GM10847 (cell line): ENCODE results near the gene F2RL3.

Source experiments
- POLR2A ChIP-seq: IDR thresholded peaks from 2 replicates; pipeline ENCODE4 v1.6.1; 2011; ENCODE audit not compliant: insufficient read length; ENCODE audit errors: extremely low read depth

The F2RL3 gene

DNA sequence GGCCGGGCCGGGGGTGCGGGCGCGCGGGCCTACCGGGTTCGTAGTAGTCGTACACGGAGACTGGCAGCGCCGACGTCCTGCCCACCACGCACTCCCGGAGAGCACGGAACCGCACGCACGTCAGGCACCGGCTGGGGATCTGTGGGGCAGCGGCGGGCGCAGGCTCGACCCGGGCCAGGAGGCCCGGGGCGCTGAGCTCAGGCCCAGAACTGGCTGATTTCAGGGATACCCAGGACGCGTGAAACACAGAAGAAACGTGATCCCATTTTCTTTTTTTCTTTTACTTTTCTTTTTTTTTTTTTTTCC is 9.0 kb downstream of the F2RL3 start:
- TF ChIP-seq POLR2A: no peak

DNA sequence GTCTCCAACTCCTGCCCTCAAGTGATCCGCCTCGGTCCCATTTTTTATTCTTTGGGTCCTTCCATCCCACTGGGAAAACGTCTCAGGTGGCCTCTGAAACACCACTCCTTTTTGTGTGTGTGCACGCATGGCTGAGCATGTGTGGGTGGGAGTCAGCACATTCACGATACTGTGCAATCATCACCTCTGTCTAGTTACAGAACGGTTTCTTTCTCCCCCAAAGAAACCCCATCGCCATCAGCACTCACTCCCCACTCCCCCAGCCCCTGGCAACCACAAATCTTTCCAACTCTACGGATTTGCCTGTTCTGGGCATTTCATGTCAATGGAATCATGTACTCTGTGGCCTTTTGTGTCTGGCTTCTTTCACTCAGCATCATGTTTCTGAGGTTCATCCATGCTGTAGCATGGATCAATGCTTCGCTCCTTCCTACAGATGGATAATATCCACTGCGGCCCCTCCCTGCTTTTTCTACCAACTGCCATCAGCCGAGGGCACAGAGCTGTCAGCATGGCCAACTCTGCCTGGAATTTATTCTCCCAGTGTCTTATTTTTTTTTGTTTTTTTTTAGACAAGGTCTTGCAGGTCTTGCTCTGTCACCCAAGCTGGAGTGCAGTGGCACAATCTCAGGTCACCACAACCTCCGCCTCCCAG is 9.7 kb downstream of the F2RL3 start:
- TF ChIP-seq POLR2A: no peak

DNA sequence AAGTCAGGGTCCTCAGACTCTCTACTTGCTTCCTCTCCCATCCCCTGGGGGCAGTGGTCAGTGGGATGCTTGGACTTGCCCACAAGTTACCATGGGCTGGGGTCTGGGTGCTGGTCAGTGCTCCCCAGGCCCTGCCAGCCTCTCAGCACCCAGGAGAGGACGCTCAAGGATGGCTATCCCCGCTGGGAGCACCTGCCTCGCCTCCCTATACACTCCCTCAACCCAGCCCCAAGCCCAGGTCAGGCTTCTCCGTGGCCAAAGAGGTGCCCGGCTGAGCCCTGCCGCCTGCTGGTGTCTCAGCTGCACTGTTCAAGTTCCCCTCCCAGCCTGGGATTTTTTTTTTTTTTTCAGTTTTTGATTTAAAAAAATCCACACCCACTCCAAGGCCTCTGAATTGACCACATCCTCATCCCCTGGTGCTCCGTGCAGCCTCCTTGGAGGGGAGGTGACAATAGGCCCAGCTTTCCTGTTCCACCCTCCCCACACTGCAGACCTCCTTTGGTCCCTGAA is 10.8 kb downstream of the F2RL3 start:
- TF ChIP-seq POLR2A: no peak

DNA sequence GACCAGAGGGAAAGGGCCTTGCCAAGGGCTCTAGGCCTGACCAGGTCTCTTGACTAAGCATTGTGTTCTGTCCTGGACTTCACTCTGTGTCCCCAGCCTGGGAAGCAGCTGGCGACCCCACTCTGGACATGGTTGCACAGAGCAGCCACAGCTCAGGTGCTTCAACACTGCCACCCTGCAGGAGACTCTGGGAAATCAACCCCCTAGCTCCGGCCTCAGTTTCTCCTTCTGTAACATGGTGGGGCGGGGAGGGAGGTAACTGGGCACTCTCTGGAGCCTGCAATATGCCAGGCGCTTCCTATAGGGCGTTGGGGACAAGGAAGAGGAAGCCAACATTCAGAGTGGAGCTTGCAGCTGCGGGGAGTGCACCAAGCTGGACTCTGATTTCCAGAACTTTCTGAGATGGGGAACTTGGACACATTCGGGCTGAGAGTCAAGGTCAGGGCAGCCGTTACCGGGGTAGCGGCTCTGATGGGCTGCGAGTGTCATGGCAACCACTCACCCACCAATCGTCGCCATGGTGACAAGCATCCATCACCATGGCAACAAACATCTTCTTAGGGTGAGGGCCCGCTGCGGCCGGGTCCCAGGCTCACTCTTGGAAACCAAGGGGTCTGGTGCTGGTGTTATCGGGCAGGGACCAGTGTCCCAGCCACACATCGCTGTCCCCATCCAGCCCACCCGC is 12.8 kb downstream of the F2RL3 start:
- no peak for TF ChIP-seq POLR2A

DNA sequence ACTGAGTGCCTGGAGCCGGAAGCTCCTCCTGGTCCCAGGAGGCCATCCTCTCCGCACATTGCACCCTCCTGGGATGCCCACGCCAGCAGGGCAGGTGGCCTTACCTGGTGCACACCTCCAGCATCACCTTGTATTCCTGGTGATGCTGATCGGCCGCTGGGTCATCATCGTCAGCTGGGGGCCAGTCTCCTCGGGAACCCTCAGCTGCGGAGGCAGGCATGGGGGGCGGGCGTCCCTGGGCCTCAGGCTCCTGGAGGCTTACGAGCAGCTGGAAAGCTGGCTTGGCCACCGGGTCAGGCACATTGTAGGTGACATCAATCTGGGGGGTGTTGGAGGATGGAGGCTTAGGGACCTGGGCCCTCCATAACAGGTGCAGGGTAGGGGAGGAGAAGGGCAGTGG is 13.7 kb downstream of the F2RL3 start:
- no peak for TF ChIP-seq POLR2A

DNA sequence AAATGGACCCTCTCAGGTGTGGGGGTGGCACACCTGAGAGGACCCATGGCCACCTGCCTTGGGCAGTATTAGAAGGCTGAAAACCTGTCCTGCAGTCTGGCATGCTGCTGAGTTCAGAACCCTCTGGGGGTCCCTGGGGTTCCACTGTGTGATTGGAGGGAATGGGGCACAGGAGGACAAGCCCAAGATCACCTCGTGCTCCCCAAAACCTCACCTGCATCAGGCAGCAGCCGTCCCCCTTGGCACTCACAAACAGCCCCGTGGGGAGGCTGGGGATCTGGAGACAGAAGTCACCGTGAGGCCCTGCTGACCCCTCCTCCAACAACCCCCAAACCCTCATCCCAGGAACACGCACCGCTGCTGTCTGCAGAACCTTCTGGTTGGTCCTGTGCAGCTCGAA is 14.5 kb downstream of the F2RL3 start:
- TF ChIP-seq POLR2A: no peak

DNA sequence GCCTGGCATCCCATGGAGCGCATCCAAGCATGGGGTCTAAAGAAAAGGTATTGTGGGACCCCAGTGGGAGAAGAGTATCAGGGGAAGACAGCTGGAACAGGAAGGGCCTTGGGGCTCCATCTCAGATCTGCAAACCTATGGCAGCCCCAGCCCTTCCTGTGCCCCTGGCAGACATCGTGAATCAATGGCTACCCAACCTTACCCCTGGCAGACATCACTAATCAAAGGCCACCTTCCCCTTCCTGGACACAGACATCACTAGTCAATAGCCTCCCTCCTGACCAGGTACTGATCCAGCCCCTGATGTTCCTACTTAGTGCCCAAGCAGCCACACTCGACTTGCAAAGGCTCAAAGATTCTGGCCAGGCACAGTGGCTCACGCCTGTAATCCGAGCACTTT is 15.8 kb downstream of the F2RL3 start:
- no peak for TF ChIP-seq POLR2A

DNA sequence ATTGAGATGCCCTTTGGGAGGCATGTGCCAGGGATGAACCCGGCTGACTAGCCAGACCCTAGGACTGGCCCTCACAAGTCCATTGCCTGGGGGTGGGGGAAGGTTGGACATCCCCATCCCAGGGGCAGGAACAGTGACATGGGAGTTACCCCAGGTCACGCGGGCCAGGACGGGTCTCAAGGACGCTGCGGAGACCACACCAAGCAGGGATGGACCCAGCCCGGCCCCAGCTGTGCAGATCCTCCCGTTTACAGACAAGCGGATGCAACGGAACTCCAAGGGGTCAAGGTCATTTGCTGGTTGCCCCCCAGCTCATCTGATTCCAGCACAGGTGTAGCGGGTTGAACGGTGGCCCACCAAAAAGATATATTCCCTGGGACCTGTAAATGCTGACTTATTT is 20.0 kb downstream of the F2RL3 start:
- no peak for TF ChIP-seq POLR2A

DNA sequence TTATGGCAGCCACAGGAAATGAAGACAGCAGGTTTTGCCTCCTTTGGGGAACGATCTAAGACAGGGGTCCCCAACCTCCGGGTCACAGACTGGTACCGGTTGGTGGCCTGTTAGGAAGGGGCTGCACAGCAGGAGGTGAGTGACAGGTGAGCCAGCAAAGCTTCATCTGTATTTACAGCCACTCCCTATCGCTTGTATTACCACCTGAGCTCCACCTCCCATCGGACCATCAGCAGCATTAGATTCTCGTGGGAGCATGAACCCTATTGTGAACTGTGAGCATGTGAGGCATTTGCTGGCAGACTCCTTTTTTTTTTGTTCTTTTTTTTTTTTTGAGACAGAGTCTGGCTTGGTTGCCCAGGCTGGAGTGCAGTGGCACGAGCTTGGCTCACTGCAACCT is 22.2 kb downstream of the F2RL3 start:
- TF ChIP-seq POLR2A: no peak

DNA sequence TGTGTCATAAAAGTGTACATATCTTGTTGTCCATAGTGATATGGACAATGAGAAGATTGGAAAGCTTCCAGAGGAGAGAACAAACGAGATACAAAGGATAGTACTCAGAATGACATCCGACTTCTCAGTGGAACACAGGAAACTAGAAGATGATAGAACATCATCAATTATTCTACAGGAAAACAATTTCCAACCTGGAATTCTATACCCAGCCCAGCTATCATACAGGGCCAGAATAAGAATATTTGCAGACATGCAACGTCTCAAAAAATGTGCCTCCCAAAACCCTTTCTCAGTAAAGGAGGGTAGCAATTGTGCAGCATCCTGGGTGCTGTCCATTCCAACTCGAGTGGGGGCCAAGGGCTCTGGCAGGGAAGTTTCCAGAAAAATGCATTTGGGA is 24.0 kb downstream of the F2RL3 start:
- TF ChIP-seq POLR2A: no peak

DNA sequence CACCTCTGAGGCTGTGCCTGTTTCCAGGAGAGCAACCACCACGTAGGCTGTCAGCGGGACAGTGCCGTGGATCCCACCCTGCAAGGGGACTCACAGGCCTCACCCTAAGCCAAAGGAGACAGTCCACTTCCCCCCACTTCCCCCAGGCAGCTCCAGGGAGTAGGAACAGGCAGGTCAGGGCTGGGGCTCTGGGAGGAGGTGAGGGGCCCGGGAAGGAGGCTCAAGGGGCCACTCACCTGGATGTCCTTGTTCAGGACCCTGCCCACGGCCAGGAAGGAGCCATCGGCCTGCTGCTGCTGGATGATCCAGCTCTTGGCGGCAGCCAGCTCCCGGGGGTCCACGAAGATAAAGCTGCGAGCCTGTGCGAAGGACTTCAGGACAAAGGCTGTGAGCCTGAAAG is 25.6 kb downstream of the F2RL3 start:
- TF ChIP-seq POLR2A: no peak

DNA sequence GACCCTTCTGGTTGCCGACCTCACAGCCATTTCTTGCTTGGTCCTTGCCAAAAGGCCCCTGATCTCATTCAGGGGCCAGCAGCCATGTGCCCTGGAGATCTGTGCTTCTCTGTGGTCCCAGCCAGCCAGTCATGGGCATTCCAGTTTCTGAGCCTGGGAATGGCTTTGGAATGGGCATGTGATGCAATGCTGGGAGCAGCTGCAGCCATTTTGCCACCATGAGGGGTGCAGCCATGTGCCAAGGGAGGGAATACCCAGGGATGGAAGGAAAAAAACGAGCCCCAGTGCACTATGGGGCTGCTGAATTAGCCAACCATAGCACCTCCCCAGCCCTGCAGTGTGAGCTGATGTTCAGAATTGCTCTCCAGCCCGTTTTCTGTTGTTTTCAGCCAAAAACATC is 26.3 kb downstream of the F2RL3 start:
- no peak for TF ChIP-seq POLR2A

DNA sequence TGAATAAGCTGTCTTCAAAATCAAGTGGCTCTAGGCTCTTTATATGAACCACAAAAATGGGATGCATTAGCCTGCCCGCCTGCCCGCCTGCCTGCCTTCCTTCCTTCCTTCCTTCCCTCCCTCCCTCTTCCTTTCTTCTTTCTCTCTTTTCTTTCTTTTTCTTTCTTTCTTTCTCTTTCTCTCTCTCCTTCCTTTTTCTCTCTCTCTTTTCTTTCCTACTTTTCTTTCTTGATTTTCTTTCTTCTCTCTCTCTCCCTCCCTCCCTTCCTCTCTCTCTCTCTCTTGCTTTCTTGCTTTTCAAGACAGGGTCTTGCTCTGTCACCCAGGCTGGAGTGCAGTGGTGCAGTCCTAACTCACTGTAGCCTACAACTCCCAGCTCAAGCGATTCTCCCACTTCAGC is 26.9 kb downstream of the F2RL3 start:
- TF ChIP-seq POLR2A: no peak

DNA sequence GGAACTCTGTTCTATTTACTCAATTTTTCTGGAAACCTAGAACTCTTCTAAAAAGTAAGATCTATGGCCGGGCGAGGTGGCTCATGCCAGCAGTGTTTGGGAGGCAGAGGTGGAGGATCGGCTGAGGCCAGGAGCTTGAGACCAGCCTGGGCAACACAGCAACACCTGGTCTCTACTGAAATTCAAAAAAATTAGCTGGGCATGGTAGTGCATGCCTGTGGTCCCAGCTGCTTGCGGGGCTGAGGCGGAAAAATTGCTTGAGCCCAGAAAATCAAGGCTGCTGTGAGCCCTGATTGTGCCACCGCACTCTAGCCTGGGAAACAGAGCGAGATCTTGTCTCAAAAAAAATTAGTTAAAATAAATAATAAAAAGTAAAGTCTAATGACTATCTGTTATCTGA is 28.6 kb downstream of the F2RL3 start:
- no peak for TF ChIP-seq POLR2A

DNA sequence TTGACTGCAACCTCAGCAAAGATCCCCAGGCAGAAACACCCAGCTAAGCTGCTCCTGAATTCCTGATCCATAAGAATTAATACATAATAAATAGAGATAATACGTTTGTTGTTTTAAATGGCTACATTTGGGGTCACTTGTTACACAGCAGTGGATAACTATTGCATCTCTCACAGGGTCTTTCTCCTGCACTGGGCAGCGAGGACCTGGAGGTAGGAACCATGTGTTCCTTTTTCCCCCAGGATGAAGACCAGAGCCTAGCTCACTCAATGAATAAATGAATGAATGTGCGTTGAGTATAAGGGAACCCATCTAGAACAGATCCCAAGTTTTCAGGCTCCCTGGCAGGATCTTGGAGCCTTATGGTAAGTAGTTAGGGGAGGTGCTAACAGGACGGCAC is 30.7 kb downstream of the F2RL3 start:
- TF ChIP-seq POLR2A: no peak

DNA sequence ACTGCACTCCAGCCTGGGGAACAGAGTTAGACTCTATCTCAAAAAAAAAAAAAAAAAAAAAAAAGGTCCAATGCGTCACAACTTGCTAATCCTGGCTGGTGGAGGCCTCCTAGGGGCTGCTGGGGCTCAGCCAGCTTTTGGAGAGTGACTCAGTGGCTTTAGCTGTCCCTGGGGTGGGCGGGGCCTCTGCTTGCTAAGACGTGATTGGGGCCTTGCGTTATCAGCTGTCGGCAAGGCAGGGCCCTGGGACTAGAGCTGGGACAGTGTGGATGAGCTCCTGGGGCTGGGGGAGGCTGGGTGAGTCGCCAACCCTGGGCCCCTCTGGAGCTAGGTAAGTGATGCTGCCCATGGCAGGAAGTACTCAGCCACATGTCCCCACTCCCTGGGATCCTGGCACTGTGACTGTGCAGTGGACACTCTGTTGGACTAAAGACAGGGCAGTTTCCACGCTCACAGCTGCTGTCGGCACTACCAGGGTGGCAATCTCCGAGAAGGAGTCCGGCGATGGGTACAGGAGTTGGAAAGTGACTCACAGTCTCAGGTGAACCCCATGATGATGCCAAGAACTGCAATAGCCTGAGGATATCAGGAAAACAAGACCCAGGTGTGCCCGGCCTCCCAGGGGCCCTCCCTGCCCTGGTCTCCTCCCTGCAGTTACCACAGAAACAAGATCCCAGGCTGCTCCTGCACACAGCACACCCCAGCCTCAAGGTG is 32.2 kb downstream of the F2RL3 start:
- TF ChIP-seq POLR2A: no peak
